ELR (cell line): ENCODE data around the gene MYL4.
"Not testable (repeated sequence)": the region's sequence is repeated elsewhere in the genome, so short reads cannot be mapped to it uniquely, and the experiment has no call there.

Experiments used
- DNase-seq: peaks from one replicate; pipeline ENCODE4 v3.0.0-alpha.2; 2015; ENCODE audit warnings: low read depth

MYL4 gene

GRCh38 chr17:47243737-47244598 lies 34.8 kb downstream of the MYL4 start:
- DNase-seq: no peak

- no peak for DNase-seq
Measured at GRCh38 chr17:47244697-47245096, 35.5 kb downstream of the MYL4 start.

- no peak for DNase-seq
Measured at GRCh38 chr17:47246120-47246519, 37.0 kb downstream of the MYL4 start.

- DNase-seq: no peak
Measured at GRCh38 chr17:47250855-47251254, 41.7 kb downstream of the MYL4 start.

GRCh38 chr17:47251421-47251940 lies 42.3 kb downstream of the MYL4 start:
- no peak for DNase-seq

- peak; percentile 58 for DNase-seq
Measured at GRCh38 chr17:47252209-47252608, 43.1 kb downstream of the MYL4 start.

- DNase-seq: no peak
Measured at GRCh38 chr17:47252766-47253512, 43.8 kb downstream of the MYL4 start.

- DNase-seq: peak; percentile 91
Measured at GRCh38 chr17:47253541-47254402, 44.6 kb downstream of the MYL4 start, which contains the start of gene ITGB3. Gene ITGB3, plus strand, starts transcription at chr17:47253827. Its CDS starts 35 bp downstream, at chr17:47253862.

GRCh38 chr17:47254403-47254943 lies 45.3 kb downstream of the MYL4 start:
- DNase-seq: no peak

GRCh38 chr17:47257651-47258339 lies 48.6 kb downstream of the MYL4 start:
- peak; percentile 91 for DNase-seq

- no peak for DNase-seq
Measured at GRCh38 chr17:47262586-47262985, 53.4 kb downstream of the MYL4 start.

- no peak for DNase-seq
Measured at GRCh38 chr17:47264166-47264565, 55.0 kb downstream of the MYL4 start.

GRCh38 chr17:47265983-47266541 lies 56.9 kb downstream of the MYL4 start:
- peak; percentile 88 for DNase-seq

- DNase-seq: peak; percentile 41
Measured at GRCh38 chr17:47266782-47267181, 57.6 kb downstream of the MYL4 start.

- peak; percentile 98 for DNase-seq
Measured at GRCh38 chr17:47267354-47267828, 58.2 kb downstream of the MYL4 start.

GRCh38 chr17:47268964-47269363 lies 59.8 kb downstream of the MYL4 start:
- not testable (repeated sequence) for DNase-seq

- DNase-seq: not testable (repeated sequence)
Measured at GRCh38 chr17:47269561-47270280, 60.6 kb downstream of the MYL4 start.

- no peak for DNase-seq
Measured at GRCh38 chr17:47270946-47271705, 62.0 kb downstream of the MYL4 start.

- no peak for DNase-seq
Measured at GRCh38 chr17:47272491-47272890, 63.3 kb downstream of the MYL4 start.
